Thyroid gland (tissue), 4 donors: ENCODE results near the gene ZBTB16.

ENCODE experiments used
- CTCF ChIP-seq, 6 experiments: fragments of 200-600 bp in 3 of 6; fragments of 450-650 bp in 3 of 6; sonication (generic) in 3 of 6; IDR thresholded peaks; one replicate each; pipeline ENCODE4 v1.5.1; 2016 to 2019; ENCODE audit warnings: antibody characterized with exemption in 6 of 6, mild to moderate bottlenecking in 2 of 6, inconsistent platforms in 1 of 6, moderate library complexity in 1 of 6
- POLR2A ChIP-seq, 2 donors: fragments of 450-650 bp; IDR thresholded peaks; one replicate each; pipeline ENCODE4 v1.6.1; 2017; ENCODE audit warnings: antibody characterized with exemption in 2 of 2, mild to moderate bottlenecking in 2 of 2, moderate library complexity in 1 of 2

- TF ChIP-seq POLR2A (IDR thresholded peaks at IDR 0.05) (no peak), CTCF (IDR thresholded peaks at IDR 0.05) (no peak)
Measured at GRCh38 chr11:114283422-114283821, 223.9 kb downstream of the ZBTB16 start.
